Neural cell (in vitro differentiated cells): ENCODE measurements around the gene RASAL2. TPM values are rescaled to one million over a fixed set of nuclear protein-coding genes. Genes with fewer than 3 reads are reported as not detected.

Experiments
- H2AFZ ChIP-seq: fragments of 200-600, 300-800 bp; sonication (generic), shearing (Covaris generic); 2 replicates; pipeline ENCODE4 v1.6.0; 2014; ENCODE audit warnings: low read depth, mild to moderate bottlenecking, antibody characterized with exemption, low read length, moderate library complexity
- H3F3A ChIP-seq: fragments of 200-600 bp; shearing (Covaris generic); 2 replicates; pipeline ENCODE4 v1.6.1; 2016; ENCODE audit warnings: mild to moderate bottlenecking, moderate library complexity, mixed read lengths, antibody characterized with exemption, low read length; ENCODE audit not compliant: insufficient read depth, poor library complexity, severe bottlenecking
- H3K27ac ChIP-seq: fragments of 200-600, 300-800 bp; sonication (generic), shearing (Covaris generic); 2 replicates; pipeline ENCODE4 v1.5.1; 2014; ENCODE audit warnings: mild to moderate bottlenecking, low read length, moderate library complexity
- H3K27me3 ChIP-seq: fragments of 300-800, 200-600 bp; sonication (generic), shearing (Covaris generic); 2 replicates; pipeline ENCODE4 v1.6.0; 2014; ENCODE audit warnings: mild to moderate bottlenecking, low read depth, low read length, moderate library complexity; ENCODE audit not compliant: insufficient read depth
- H3K36me3 ChIP-seq: fragments of 300-800, 200-600 bp; sonication (generic), shearing (Covaris generic); 2 replicates; pipeline ENCODE4 v1.5.1; 2014; ENCODE audit warnings: mild to moderate bottlenecking, antibody characterized with exemption, low read length, moderate library complexity; ENCODE audit not compliant: insufficient read depth
- H3K4me2 ChIP-seq: fragments of 300-800, 200-600 bp; sonication (generic), shearing (Covaris generic); 2 replicates; pipeline ENCODE4 v1.6.0; 2014; ENCODE audit warnings: mild to moderate bottlenecking, low read length
- H3K4me3 ChIP-seq: fragments of 300-800, 200-600 bp; sonication (generic), shearing (Covaris generic); 2 replicates; pipeline ENCODE4 v1.5.1; 2014; ENCODE audit warnings: mild to moderate bottlenecking, low read length, moderate library complexity
- H3K79me2 ChIP-seq: fragments of 200-600 bp; shearing (Covaris generic); replicated peaks from 2 replicates; pipeline ENCODE4 v1.6.0; 2014; ENCODE audit warnings: mild to moderate bottlenecking, low read length, moderate library complexity; ENCODE audit not compliant: insufficient read depth
- H3K9ac ChIP-seq: fragments of 300-800, 200-600 bp; sonication (generic), shearing (Covaris generic); 2 replicates; pipeline ENCODE4 v1.6.1; 2016; ENCODE audit warnings: mild to moderate bottlenecking, low read length, mixed read lengths
- H3K9me2 ChIP-seq: fragments of 200-600 bp; shearing (Covaris generic); 2 replicates; pipeline ENCODE4 v1.6.1; 2016; ENCODE audit warnings: mild to moderate bottlenecking, low read length, mixed read lengths; ENCODE audit not compliant: insufficient read depth
- H3K9me3 ChIP-seq: fragments of 200-600, 300-800 bp; sonication (generic), shearing (Covaris generic); 2 replicates; pipeline ENCODE4 v1.6.1; 2016; ENCODE audit warnings: mild to moderate bottlenecking, mixed run types, low read length, moderate library complexity, mixed read lengths
- H4K20me1 ChIP-seq: fragments of 200-600 bp; shearing (Covaris generic); 2 replicates; pipeline ENCODE4 v1.6.1; 2016; ENCODE audit warnings: mild to moderate bottlenecking, mixed run types; ENCODE audit not compliant: insufficient read depth
- CTCF ChIP-seq: fragments of 450-650 bp; IDR thresholded peaks from 2 replicates; pipeline ENCODE4 v1.5.1; 2014; ENCODE audit warnings: antibody characterized with exemption, mild to moderate bottlenecking, moderate library complexity; ENCODE audit not compliant: poor library complexity, severe bottlenecking
- EP300 ChIP-seq: fragments of 450-650 bp; conservative IDR thresholded peaks from 2 replicates; pipeline ENCODE4 v1.6.1; 2014; ENCODE audit warnings: antibody characterized with exemption, mild to moderate bottlenecking, moderate library complexity; ENCODE audit not compliant: poor library complexity, severe bottlenecking
- EZH2 ChIP-seq: fragments of 200-600, 300-800 bp; shearing (Covaris generic), sonication (generic); IDR thresholded peaks from 2 replicates; pipeline ENCODE4 v1.6.1; 2014; ENCODE audit warnings: antibody characterized with exemption, low read length, borderline replicate concordance, mild to moderate bottlenecking; ENCODE audit not compliant: insufficient read depth, poor library complexity, severe bottlenecking
- MXI1 ChIP-seq: fragments of 450-650 bp; conservative IDR thresholded peaks from 2 replicates; pipeline ENCODE4 v1.6.1; 2014; ENCODE audit warnings: antibody characterized with exemption, mild to moderate bottlenecking; ENCODE audit not compliant: poor library complexity, severe bottlenecking
- POLR2AphosphoS5 ChIP-seq: IDR thresholded peaks from 2 replicates; pipeline ENCODE4 v1.6.1; 2012
- RAD21 ChIP-seq: fragments of 450-650 bp; conservative IDR thresholded peaks from 2 replicates; pipeline ENCODE4 v1.6.1; 2014; ENCODE audit warnings: antibody characterized with exemption, mild to moderate bottlenecking, moderate library complexity
- REST ChIP-seq: IDR thresholded peaks from 2 replicates; pipeline ENCODE4 v1.6.1; 2012; ENCODE audit warnings: borderline replicate concordance
- SMC3 ChIP-seq: fragments of 450-650 bp; conservative IDR thresholded peaks from 2 replicates; pipeline ENCODE4 v1.6.1; 2014; ENCODE audit warnings: antibody characterized with exemption, mild to moderate bottlenecking, moderate library complexity; ENCODE audit not compliant: poor library complexity
- TAF1 ChIP-seq: IDR thresholded peaks from 2 replicates; pipeline ENCODE4 v1.6.1; 2012; ENCODE audit warnings: low read depth
- polyA plus RNA-seq: library from polyadenylated mRNA; depleted of rRNA; stranded (reverse); fragments of >200 nt; gene quantifications from 2 replicates; pipeline ENCODE4 v1.2.3, GENCODE V29; 2014

The RASAL2 gene
- polyA plus RNA-seq, 1 donor from 2014 or later: 73.3 TPM

GRCh38 chr1:178500091-178500770 lies 406.3 kb downstream of the RASAL2 start:
- Histone ChIP-seq H3K27ac (no peak overlapping the region), H3K9me2 (no peaks in the 10 kb centered on the region), H3K79me2 (no peaks in the 10 kb centered on the region), H4K20me1 (no peaks in the 10 kb centered on the region), H3K27me3 (no peaks in the 10 kb centered on the region), H3K36me3 (no peaks in the 10 kb centered on the region), H2AFZ (no peak overlapping the region), H3K4me3 (no peak overlapping the region), H3K4me2 (no peak overlapping the region), H3K9ac (no peak overlapping the region), H3F3A (no peaks in the 10 kb centered on the region), H3K9me3 (no peaks in the 10 kb centered on the region)
- TF ChIP-seq EP300 (no peak), POLR2AphosphoS5 (no peak), RAD21 (no peak), REST (no peak), MXI1 (no peak), CTCF (peak; percentile 12), SMC3 (no peak)

GRCh38 chr1:178500936-178501554 lies 407.1 kb downstream of the RASAL2 start:
- Histone ChIP-seq H3K4me3 (no peak overlapping the region), H3K36me3 (no peaks in the 10 kb centered on the region), H2AFZ (no peak overlapping the region), H3K9ac (no peak overlapping the region), H3K9me2 (no peaks in the 10 kb centered on the region), H3K9me3 (no peaks in the 10 kb centered on the region), H3K27ac (no peak overlapping the region), H3K4me2 (no peak overlapping the region), H4K20me1 (no peaks in the 10 kb centered on the region), H3K27me3 (no peaks in the 10 kb centered on the region), H3K79me2 (no peaks in the 10 kb centered on the region), H3F3A (no peaks in the 10 kb centered on the region)
- TF ChIP-seq EP300: no peak
- no peak for TF ChIP-seq TAF1
- no peak for TF ChIP-seq EZH2
- no peak for TF ChIP-seq CTCF
- TF ChIP-seq SMC3: no peak
- TF ChIP-seq POLR2AphosphoS5: no peak
- TF ChIP-seq RAD21: no peak
- TF ChIP-seq REST: no peak
- TF ChIP-seq MXI1: no peak
